GM18870 (cell line): ENCODE data around the gene ALDOC.

ENCODE experiments used
- ATAC-seq: cut with Tn5 transposase; IDR thresholded peaks from one replicate; pipeline ENCODE4 v1.9.1; 2021; ENCODE audit warnings: moderate library complexity; ENCODE audit not compliant: unreplicated experiment

Gene ALDOC

GRCh38 chr17:28533091-28533807 lies 43.4 kb downstream of the ALDOC start:
- no peak for ATAC-seq

- no peak for ATAC-seq
Observed at GRCh38 chr17:28532050-28532960, 44.4 kb downstream of the ALDOC start.

- ATAC-seq, result no peak
Observed at GRCh38 chr17:28530926-28531325, 45.8 kb downstream of the ALDOC start.

- ATAC-seq, result no peak
Observed at GRCh38 chr17:28530250-28530649, 46.4 kb downstream of the ALDOC start.

GRCh38 chr17:28529013-28529400 lies 47.7 kb downstream of the ALDOC start:
- no peak for ATAC-seq

GRCh38 chr17:28528327-28529012 lies 48.2 kb downstream of the ALDOC start:
- ATAC-seq, result no peak

- ATAC-seq, result no peak
Observed at GRCh38 chr17:28527859-28528258, 48.8 kb downstream of the ALDOC start.

GRCh38 chr17:28527181-28527681 lies 49.5 kb downstream of the ALDOC start:
- ATAC-seq, result no peak

- no peak for ATAC-seq
Observed at GRCh38 chr17:28526381-28526780, 50.3 kb downstream of the ALDOC start.

- no peak for ATAC-seq
Observed at GRCh38 chr17:28524476-28525424, 51.9 kb downstream of the ALDOC start.

GRCh38 chr17:28523876-28524275 lies 52.8 kb downstream of the ALDOC start:
- no peak for ATAC-seq

- no peak for ATAC-seq
Observed at GRCh38 chr17:28523186-28523585, 53.5 kb downstream of the ALDOC start.
